NCI-H748 (cell line): Measurements from ENCODE around the gene ATAD1.
"Not testable (repeated sequence)": the region's sequence is repeated elsewhere in the genome, so short reads cannot be mapped to it uniquely, and the experiment has no call there.

ENCODE experiments used
- DNase-seq: peaks from one replicate; lab custom pipeline; 2025; ENCODE audit not compliant: unreplicated experiment; lab: John Stamatoyannopoulos, UW

ATAD1 gene

DNA sequence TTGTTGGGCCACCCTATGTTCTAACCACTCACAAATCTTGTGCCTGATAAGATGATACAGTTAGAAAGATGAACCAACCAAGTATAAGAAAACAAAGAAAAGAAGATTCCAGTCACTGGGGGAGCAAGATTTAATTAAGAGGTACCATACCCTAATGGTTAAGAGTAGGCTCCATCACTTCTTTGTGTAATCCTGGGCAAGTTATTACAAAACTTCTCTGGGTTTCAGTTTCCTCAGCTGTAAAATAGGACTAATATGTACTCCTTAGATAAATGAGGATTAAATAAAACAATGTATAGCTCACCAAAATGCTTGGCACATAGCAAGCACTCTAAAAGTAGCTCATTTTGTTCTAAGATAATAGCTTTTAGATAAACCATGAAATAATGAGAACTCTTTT, 58.5 kb downstream of the ATAD1 start:
- no peak for DNase-seq

DNA sequence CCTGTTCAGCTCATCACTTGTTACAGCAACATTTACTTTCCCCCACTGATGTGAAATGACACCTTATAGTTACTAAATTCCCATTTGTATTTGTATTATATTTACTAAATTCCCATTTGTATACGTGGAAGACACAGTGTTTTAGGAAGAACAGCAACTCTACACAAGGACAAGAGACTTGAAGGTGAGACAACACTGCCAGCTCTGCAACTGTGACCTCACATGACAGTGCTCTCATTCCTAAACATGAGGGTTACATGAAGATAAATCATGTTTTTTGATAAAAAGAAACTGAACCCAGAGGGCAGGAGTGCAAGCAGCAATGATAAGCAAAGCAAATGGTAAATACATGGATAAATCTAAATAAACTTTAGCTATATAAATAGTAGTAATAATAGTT, 60.3 kb downstream of the ATAD1 start:
- no peak for DNase-seq

DNA sequence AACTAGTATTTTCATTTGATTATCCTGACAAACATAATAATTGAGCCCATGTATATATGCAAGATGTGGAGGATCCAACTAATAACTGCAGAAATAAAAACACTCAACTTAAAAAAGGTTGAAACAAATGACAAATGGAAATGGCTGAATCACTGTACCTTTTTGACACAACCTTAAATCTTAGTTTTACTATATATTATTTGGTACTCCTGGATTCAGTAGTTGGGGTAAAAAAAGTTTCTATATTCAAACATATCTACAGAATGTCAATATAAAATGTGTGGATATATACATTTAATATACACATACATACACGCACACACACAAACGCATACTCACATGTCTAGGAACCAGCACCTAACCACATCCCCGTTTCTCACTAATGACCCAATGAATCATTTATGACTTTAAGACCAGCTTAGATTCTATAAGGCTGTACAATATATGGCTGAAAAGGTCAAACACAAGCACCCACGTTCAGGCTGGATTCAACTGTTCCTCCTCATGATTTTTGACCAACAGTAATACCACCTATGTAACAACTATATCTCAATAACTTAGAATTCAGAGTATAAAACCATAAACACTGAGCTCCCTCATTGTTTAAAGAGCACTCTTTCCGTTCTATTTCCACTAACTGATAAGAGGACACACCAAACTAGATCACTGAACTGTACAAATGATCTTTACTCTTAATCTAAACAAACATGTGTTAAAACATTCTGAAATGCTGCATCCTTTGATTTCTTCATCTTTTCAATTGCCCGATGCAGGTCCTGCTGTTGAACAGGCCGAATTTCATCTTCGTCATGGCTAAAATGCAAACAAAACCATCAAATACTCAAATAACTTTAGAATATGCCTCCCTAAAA, 63.8 kb downstream of the ATAD1 start:
- no peak for DNase-seq

DNA sequence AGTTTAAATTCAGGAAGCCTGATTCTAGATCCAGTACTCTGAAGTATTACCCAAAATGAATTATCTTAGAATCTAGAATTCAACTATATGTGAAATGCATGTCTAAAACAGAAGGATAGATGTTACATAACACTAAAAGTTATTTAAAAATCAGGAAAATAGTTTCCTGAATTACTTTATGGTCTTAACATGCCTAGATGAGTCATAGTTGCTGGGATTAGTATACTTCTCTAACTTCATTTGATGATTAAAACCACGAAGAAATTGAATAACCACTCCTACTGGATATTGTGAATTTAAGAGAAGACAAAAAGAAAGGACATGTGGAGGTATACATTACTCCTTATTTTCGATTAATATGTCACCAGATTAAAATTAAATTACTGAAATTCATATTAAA, 65.5 kb downstream of the ATAD1 start:
- DNase-seq: no peak

DNA sequence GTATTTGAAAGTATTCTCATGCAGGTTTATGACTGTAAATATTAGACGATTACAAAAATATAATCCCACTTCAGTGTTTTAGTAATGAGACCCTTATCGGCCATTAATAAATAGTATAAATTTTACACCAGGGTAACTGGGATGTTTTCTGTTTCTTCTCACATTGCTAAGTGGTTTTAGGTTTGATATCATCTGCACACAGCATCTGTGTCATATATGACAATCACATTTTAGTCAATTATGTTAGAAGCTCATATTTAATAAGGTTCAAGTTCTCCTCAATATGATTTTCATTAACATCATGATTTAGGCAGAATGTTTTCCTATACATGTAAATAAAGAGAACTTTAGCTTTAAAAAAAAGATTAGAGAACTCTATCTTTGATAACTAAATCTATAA, 66.8 kb downstream of the ATAD1 start:
- DNase-seq: no peak

DNA sequence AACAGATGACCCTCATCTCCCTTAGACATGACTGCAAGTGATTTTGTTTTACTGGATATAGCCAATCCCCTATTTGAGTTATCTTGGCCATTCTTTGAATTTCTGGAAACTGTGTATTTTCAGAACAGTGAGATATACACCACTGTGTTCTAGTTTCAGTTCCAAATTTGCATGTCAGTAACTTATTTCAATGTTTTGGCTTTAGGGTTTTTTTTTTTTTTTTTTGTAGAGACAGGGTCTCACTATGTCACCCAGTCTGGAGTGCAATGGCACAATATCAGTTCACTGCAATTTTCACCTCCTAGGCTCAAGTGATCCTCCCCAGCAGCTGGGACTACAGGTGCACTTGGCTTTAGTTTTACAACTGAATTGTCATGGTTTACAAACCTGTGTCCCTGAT, 67.2 kb downstream of the ATAD1 start:
- no peak for DNase-seq

DNA sequence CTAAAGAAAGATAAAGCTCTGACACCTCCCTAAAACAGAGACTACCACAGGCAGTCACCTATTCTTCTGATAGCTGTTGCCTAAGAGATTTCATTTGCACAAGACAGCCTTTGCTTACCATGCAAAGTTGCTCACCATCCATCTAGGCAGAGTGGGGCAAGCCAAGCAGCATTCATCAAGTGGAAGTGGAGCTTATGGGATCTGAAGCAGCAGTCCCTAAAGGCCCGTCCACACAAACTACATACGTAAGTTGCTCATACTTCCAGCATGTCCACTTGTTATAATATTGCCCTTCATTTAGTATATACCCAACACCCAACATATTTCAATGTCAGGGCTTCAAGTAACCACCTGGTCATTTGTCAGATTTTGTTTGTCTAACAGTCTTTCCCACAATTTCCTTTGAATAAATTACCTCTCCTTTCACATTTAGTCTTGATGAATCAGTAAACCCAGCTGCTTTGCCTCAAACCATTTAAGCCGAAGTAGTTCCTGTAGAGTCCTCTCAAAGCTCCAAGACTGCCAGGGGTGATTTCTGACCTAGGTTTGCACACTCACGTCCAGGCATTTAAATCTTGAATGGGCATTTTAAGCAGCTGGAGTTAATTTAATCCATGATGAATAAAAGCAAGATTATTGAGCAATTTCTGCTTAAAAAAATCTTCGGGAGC, 67.9 kb downstream of the ATAD1 start:
- peak; percentile 20 for DNase-seq

DNA sequence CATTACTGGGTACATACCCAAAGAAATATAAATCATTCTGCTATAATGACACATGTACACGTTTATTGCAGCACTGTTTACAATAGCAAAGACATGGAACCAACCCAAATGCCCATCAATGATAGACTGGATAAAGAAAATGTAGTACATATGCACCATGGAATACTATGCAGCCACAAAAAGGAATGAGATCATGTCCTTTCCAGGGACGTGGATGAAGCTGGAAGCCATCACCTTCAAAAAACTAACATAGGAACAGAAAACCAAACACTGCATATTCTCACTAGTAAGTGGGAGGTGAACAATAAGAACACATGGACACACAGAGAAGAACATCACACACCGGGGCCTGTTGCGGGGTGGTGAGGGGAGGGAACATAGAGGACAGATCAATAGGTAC, 69.8 kb downstream of the ATAD1 start:
- DNase-seq: not testable (repeated sequence)

DNA sequence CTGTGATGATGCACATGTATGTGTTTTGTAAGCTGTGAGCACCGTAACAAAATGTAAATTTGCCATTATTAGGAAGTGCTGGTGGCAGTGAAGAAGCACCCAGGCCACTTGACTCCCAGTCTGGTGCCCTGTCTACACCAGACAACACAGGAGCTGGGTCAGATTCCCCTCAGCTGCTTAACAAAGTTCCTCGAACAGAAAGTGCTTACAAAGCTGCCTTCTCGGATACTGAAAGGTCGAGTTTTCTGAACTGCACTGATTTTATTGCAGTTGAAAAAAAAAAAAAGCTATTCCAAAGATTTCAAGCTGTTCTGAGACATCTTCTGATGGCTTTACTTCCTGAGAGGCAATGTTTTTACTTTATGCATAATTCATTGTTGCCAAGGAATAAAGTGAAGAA, 71.1 kb downstream of the ATAD1 start:
- no peak for DNase-seq

DNA sequence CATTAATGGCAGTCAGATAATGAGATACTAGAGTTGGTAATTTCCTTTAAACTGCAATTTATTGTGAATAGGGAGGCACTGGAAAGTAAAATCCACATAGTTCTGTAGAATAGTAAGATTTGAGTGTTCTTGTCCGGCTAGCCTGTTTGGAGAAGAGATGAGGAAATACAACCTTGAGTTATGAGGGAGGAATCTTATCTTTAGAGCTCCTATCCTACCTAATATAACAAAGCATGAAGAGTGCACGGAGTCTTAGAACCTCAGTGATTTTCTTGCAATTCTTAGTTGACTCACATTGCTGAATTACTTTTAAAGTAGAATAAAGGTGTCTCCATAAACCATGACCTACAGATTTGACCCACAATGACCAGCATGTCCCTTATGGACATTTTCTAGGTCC, 73.4 kb downstream of the ATAD1 start:
- DNase-seq: no peak

DNA sequence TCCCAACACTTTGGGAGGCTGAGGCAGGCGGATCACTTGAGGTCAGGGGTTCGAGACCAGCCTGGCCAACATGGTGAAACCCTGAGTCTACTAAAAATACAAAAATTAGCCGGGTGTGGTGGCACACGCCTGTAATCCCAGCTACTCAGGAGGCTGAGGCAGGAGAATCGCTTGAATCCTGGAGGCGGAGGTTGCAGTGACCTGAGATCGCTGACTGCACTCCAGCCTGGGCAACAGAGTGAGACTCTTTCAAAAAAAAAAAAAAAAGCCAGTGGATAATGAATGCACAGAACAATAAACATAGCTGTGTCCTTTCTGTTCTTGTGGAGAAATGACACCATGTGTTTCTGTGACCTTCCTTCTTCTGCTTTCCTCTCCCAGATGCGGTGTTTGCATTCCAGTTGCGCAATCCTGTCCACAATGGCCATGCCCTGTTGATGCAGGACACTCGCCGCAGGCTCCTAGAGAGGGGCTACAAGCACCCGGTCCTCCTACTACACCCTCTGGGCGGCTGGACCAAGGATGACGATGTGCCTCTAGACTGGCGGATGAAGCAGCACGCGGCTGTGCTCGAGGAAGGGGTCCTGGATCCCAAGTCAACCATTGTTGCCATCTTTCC, 74.9 kb downstream of the ATAD1 start:
- DNase-seq: not testable (repeated sequence)

DNA sequence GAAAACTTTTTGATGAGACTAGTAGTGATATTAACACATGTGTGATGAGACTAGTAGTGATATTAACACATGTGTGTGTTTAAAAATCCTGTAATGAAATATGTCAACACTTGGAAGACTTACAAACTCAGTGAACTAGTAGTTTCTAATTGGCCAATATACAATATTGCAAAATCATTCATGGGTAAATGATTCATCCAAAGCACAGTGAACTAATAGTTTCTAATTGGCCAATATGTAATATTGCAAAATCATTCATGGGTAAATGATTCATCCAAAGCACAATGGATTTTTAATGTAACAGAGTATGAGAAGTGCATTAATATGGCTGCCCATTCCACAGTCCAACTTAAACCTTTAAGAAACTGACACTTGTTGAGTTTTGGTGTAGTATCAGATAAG, 77.8 kb downstream of the ATAD1 start:
- no peak for DNase-seq

DNA sequence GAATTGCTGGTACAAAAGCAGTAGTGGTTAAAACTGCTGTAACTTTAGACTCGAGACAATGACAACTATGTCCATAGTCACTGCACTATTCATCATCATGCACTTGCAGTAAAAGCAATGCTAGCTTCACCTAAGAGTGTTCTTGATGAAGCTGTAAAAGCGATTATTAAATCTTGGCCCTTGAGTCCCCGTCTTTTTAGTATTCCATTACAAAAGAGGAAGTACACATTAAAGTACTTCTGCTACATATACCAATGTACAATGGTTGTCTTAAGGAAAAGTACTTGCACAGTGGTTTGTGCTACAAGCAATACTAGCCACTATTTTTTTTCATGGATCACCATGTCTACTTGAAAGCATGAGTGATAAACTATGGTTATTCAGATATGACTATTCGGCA, 78.3 kb downstream of the ATAD1 start:
- DNase-seq: no peak

DNA sequence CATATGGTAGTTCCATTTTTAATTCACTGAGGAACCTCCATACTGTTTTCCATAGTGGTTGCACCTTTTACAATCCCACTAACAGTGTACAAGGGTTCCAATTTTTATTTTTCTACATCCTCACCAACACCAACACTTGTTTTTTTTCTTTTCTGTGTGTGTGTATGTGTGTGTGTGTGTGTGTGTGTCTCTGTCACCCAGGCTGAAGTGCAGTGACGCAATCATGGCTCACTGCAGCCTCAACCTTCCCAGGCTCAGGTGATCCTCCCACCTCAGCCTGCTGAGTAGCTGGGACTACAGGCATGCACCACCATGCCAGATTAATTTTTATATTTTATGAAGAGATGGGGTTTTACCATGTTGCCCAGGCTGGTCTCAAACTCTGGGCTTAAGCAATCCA, 79.8 kb downstream of the ATAD1 start:
- not testable (repeated sequence) for DNase-seq

DNA sequence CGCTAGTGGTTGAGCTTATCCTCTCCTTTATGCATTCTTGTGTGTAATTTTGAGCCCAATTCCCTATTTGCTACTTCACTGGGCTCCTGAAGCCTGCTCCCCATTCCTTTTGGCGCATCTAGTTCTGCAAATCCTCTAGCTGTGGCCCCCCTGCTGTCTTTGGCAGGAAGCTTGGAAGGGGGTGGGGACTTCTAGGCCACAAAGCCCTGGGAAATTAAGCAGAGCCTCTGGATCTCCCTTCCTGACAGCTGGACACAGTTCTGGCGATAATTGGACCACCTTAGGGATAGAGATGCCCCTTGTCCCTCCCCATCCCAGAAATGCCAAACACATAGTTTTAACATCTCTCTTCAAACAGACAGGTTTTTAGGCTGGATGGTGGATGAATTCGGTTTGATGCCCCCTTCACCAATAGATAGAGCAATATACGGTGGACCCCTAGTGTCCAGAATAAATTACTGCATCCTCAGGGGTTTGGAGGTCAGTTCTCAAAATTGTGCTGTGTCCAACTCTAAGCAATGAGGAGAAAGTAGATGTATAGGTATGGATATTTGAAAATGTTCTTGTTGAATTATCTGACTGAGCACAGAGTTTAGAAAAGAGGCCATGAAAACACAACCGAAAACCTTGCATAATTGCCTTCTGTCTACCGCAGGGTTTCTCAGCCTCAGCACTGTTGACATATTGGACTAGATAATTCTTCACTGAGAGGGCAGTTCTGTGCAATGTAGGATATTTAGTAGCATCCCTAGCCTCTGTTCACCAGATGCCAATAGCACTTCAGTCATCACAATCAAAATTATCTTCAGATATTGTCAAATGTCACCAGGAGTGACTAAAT, 82.8 kb downstream of the ATAD1 start:
- DNase-seq: peak; percentile 47

DNA sequence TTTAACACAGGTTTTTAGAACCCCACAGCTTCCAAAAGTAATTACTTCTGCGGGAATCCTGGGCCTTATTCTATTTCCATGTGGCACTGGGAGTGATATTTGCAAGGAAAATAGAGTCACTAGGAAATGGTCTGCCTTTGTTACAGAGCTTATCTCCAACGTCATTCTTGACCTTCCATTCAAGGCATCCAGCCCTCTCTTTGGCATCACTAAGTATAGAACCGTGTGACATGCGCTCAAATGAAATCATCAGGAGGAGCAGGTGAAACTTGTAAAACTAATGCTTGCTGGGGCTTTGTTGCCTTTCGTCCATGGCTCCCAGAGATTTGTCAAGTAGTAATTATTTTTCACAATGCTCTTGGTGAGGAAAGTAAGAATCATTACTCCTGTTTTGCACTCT, 84.9 kb downstream of the ATAD1 start:
- no peak for DNase-seq

DNA sequence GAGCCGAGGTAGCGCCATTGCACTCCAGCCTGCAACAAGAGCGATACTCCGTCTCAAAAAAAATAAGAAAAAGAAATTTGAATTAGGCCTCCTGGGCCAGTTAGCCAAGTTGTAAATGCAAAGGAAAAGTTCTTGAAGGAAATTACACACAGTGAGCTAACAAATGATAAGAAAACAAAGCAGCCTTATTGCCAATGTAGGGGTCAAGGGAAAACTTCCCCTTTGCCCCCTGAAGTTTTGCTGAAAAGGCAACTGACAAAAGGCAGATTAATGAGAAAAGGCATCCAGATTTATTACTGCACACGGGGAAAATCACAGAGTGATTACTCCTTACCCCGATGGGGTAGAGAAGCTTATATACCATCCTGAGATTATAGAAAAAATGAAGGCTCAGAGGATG, 88.1 kb downstream of the ATAD1 start:
- DNase-seq: no peak

DNA sequence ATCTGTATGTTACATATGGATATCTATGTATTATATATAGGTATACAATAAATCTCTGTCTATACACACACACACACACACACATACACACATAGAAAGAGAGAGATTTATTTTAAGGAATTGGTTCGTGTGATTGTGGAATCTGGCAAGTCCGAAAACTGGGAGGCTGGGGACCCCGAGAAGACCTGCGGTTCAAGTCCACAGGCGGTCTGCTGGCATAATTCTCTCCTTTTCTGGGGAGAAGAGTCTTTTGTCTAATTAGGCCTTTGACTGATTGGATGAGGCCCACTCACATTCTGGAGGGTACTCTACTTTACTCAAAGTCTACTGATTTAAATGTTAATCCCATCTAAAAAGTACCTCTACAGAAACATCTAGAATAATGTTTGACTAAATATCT, 93.2 kb downstream of the ATAD1 start:
- no peak for DNase-seq

DNA sequence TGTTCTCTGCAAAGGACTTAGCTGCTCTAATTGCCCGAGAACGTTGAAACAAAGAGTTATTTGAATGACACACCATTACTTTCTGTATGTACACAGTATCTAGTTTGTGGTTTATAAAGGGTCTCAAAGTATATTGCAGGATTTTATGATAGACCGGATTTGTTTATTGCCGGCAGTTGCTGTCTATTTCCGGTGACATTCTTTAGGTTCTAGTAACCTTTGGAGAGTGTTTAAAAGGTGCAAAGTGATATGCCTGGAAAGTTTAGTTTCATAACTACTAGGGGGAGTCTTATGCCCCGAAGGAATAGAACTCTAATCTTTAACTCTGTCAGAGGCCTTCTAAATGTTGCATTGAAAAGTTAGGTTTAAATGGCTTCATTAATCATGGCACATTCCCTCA, 94.5 kb downstream of the ATAD1 start:
- DNase-seq: no peak

DNA sequence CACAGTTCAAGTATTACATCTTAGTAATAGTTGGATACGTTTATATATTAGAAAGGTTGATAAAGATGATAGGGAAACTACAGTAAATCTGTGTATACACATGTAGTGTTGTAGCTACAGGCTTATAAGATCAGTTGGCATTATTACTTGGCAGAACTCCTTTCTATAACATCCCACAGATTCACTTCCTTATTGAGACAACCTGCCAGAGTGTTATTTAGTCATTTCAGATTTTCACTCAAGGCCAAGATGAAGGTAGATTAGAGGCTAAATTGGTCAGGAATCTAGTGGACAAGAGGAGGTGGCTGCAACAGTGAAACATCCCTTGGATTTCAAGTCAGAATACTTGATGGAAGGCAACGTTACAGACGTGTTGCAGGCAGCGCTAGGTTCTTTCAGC, 95.3 kb downstream of the ATAD1 start:
- no peak for DNase-seq

DNA sequence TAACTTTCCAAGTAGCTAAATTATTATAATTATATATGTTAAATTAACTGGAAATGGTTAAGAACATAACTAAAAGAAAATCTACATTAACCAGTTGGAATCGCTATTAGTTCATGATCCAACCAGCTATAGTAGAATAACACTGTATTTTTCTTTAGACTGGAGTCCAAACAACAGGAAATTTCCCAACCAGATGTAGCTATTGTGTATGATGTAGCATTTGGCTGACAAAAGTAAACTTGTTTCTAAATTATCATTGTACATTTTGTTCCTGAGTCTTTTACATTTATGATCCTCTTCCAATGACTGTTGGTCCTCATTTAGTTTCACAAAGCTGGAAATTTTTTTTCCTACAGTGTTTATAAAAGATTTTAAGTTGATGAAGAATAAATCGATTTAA, 96.2 kb downstream of the ATAD1 start:
- DNase-seq: no peak
